Fibroblast of lung (primary cell): ENCODE data around the gene TBP. TPM values are rescaled to one million over a fixed set of nuclear protein-coding genes. Genes with fewer than 3 reads are reported as not detected.

ENCODE experiments used
- DNase-seq, 2 donors: peaks; one replicate each; pipeline versions ENCODE4 v3.0.0 to v3.0.0-alpha.2; 2010; ENCODE audit warnings: low read depth in 2 of 2
- H2AFZ ChIP-seq: 2 replicates; pipeline ENCODE4 v1.5.1; 2012; ENCODE audit warnings: low read length, control low read depth, inconsistent platforms
- H3K27ac ChIP-seq: 2 replicates; pipeline ENCODE4 v1.5.1; 2011; ENCODE audit warnings: low read length, control low read depth; ENCODE audit not compliant: insufficient read depth
- H3K27me3 ChIP-seq: 2 replicates; pipeline ENCODE4 v1.5.1; 2011; ENCODE audit warnings: mild to moderate bottlenecking, low read length; ENCODE audit not compliant: control insufficient read depth, insufficient read depth
- H3K36me3 ChIP-seq: 2 replicates; pipeline ENCODE4 v1.5.1; 2011; ENCODE audit warnings: low read length; ENCODE audit not compliant: control insufficient read depth, insufficient read depth
- H3K4me1 ChIP-seq: 2 replicates; pipeline ENCODE4 v1.5.1; 2011; ENCODE audit warnings: low read length; ENCODE audit not compliant: control insufficient read depth, insufficient read depth; ENCODE audit errors: extremely low read depth
- H3K4me2 ChIP-seq: 2 replicates; pipeline ENCODE4 v1.5.1; 2011; ENCODE audit warnings: low read length, control low read depth; ENCODE audit not compliant: insufficient read depth; ENCODE audit errors: extremely low read depth
- H3K4me3 ChIP-seq, 4 experiments: fragments of 200-600 bp in 1 of 4; sonication (generic) in 1 of 4; replicated peaks in 1 of 4; 2 replicates each; pipeline ENCODE4 v1.5.1; 2011 to 2016; ENCODE audit warnings: low read length in 4 of 4, low read depth in 3 of 4, mild to moderate bottlenecking in 3 of 4, control low read depth in 2 of 4, inconsistent platforms in 1 of 4, mixed read lengths in 1 of 4; ENCODE audit not compliant: insufficient read depth in 1 of 4; ENCODE audit errors: control extremely low read depth in 1 of 4
- H3K79me2 ChIP-seq: 2 replicates; pipeline ENCODE4 v1.5.1; 2012; ENCODE audit warnings: mild to moderate bottlenecking, low read length, inconsistent platforms; ENCODE audit not compliant: control insufficient read depth, insufficient read depth
- H3K9ac ChIP-seq: 2 replicates; pipeline ENCODE4 v1.5.1; 2011; ENCODE audit warnings: mild to moderate bottlenecking, low read length, control low read depth; ENCODE audit not compliant: insufficient read depth
- H3K9me3 ChIP-seq: 2 replicates; pipeline ENCODE4 v1.5.1; 2012; ENCODE audit warnings: low read depth, low read length; ENCODE audit not compliant: control insufficient read depth, insufficient read depth
- H4K20me1 ChIP-seq: 2 replicates; pipeline ENCODE4 v1.5.1; 2011; ENCODE audit warnings: low read length; ENCODE audit not compliant: control insufficient read depth, insufficient read depth; ENCODE audit errors: extremely low read depth
- EZH2 ChIP-seq: IDR thresholded peaks from 2 replicates; pipeline ENCODE4 v1.5.1; 2012; ENCODE audit warnings: low read length, control low read depth, mild to moderate bottlenecking; ENCODE audit errors: missing control alignments
- polyA plus RNA-seq, 2 donors: library from polyadenylated mRNA; depleted of rRNA in 1 of 2; stranded (reverse) in 1 of 2; unstranded in 1 of 2; fragments of >200 nt; gene quantifications; 2 replicates each; pipeline ENCODE4 v1.2.1, GENCODE V29; 2011 to 2012; ENCODE audit warnings: missing spikeins in 1 of 2
- total RNA-seq: library from RNA; depleted of rRNA; stranded (reverse); fragments of >200 nt; gene quantifications from 2 replicates; pipeline ENCODE4 v1.2.1, GENCODE V29; 2014
- TF ChIP-seq, protein P1 (sequence below), 2 donors: IDR thresholded peaks in 1 of 2; conservative IDR thresholded peaks in 1 of 2; 1 replicate in 1 of 2; 2 replicates in 1 of 2; pipeline ENCODE4 v1.5.1; 2011 to 2012; ENCODE audit warnings: low read length in 2 of 2, control low read depth in 1 of 2, inconsistent platforms in 1 of 2, low read depth in 1 of 2, mild to moderate bottlenecking in 1 of 2

The TBP gene
- total and polyA plus RNA-seq, 2 donors (not counting 1 experiment from before 2014, with no cell fraction given) = 7.8 to 14.4 TPM

GRCh38 chr6:170532867-170533488 is 21.2 kb upstream of the TBP start:
- H3K36me3 ChIP-seq = peaks cover 19% of the 10 kb centered on the region
- no peaks in the 10 kb centered on the region for H4K20me1 ChIP-seq
- no peak overlapping the region for H3K27ac ChIP-seq
- TF ChIP-seq, protein P1, sequence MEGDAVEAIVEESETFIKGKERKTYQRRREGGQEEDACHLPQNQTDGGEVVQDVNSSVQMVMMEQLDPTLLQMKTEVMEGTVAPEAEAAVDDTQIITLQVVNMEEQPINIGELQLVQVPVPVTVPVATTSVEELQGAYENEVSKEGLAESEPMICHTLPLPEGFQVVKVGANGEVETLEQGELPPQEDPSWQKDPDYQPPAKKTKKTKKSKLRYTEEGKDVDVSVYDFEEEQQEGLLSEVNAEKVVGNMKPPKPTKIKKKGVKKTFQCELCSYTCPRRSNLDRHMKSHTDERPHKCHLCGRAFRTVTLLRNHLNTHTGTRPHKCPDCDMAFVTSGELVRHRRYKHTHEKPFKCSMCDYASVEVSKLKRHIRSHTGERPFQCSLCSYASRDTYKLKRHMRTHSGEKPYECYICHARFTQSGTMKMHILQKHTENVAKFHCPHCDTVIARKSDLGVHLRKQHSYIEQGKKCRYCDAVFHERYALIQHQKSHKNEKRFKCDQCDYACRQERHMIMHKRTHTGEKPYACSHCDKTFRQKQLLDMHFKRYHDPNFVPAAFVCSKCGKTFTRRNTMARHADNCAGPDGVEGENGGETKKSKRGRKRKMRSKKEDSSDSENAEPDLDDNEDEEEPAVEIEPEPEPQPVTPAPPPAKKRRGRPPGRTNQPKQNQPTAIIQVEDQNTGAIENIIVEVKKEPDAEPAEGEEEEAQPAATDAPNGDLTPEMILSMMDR (conservative IDR thresholded peaks at IDR 0.05 in 1 of 2, IDR thresholded peaks at IDR 0.05 in 1 of 2; ENCODE audit: low read depth in 1 of 2, low read length in 2 of 2) = no peak
- no peak for TF ChIP-seq EZH2
- peaks cover 2% of the 10 kb centered on the region for H3K79me2 ChIP-seq
- no peaks in the 10 kb centered on the region for H3K9me3 ChIP-seq
- peak; percentile 5 to 11 for DNase-seq
- H2AFZ ChIP-seq = no peak overlapping the region
- H3K4me3 ChIP-seq = no peak overlapping the region
- no peaks in the 10 kb centered on the region for H3K4me1 ChIP-seq
- H3K9ac ChIP-seq = no peak overlapping the region
- H3K27me3 ChIP-seq = no peaks in the 10 kb centered on the region
- no peak overlapping the region for H3K4me2 ChIP-seq

- TF ChIP-seq EZH2 = no peak
- TF ChIP-seq, protein P1 (conservative IDR thresholded peaks at IDR 0.05 in 1 of 2, IDR thresholded peaks at IDR 0.05 in 1 of 2; ENCODE audit: low read depth in 1 of 2, low read length in 2 of 2) = no peak
- no peak overlapping the region for H3K4me3 ChIP-seq
- no peak overlapping the region for H3K9ac ChIP-seq
- H4K20me1 ChIP-seq = no peaks in the 10 kb centered on the region
- H3K79me2 ChIP-seq = peaks cover 4% of the 10 kb centered on the region
- H3K27ac ChIP-seq = no peak overlapping the region
- no peaks in the 10 kb centered on the region for H3K27me3 ChIP-seq
- H3K9me3 ChIP-seq = no peaks in the 10 kb centered on the region
- no peak overlapping the region for H2AFZ ChIP-seq
- no peak overlapping the region for H3K4me2 ChIP-seq
- no peaks in the 10 kb centered on the region for H3K4me1 ChIP-seq
- H3K36me3 ChIP-seq = peaks cover 19% of the 10 kb centered on the region
- no peak for DNase-seq
Measured at GRCh38 chr6:170533792-170534191, 20.4 kb upstream of the TBP start.

- Histone ChIP-seq H3K4me3 (no peak overlapping the region), H3K27ac (no peak overlapping the region), H2AFZ (no peak overlapping the region), H3K4me2 (no peak overlapping the region), H3K9ac (no peak overlapping the region), H3K9me3 (no peaks in the 10 kb centered on the region), H3K36me3 (peaks cover 19% of the 10 kb centered on the region), H3K4me1 (no peaks in the 10 kb centered on the region), H3K79me2 (peaks cover 5% of the 10 kb centered on the region), H3K27me3 (no peaks in the 10 kb centered on the region), H4K20me1 (no peaks in the 10 kb centered on the region)
- DNase-seq = no peak
- TF ChIP-seq, protein P1 (conservative IDR thresholded peaks at IDR 0.05 in 1 of 2, IDR thresholded peaks at IDR 0.05 in 1 of 2; ENCODE audit: low read depth in 1 of 2, low read length in 2 of 2) = no peak
- TF ChIP-seq EZH2 = no peak
Measured at GRCh38 chr6:170535004-170535403, 19.2 kb upstream of the TBP start.
